ENCODE measurements around the gene BIRC5.

- TF ChIP-seq, protein P1, sequence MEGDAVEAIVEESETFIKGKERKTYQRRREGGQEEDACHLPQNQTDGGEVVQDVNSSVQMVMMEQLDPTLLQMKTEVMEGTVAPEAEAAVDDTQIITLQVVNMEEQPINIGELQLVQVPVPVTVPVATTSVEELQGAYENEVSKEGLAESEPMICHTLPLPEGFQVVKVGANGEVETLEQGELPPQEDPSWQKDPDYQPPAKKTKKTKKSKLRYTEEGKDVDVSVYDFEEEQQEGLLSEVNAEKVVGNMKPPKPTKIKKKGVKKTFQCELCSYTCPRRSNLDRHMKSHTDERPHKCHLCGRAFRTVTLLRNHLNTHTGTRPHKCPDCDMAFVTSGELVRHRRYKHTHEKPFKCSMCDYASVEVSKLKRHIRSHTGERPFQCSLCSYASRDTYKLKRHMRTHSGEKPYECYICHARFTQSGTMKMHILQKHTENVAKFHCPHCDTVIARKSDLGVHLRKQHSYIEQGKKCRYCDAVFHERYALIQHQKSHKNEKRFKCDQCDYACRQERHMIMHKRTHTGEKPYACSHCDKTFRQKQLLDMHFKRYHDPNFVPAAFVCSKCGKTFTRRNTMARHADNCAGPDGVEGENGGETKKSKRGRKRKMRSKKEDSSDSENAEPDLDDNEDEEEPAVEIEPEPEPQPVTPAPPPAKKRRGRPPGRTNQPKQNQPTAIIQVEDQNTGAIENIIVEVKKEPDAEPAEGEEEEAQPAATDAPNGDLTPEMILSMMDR (IDR thresholded peaks at IDR 0.05): no peak
- no peak for TF ChIP-seq POLR2A (IDR thresholded peaks at IDR 0.05)
Observed at GRCh38 chr17:78180508-78180907, 33.5 kb upstream of the BIRC5 start.
